NCI-H1105 treated with DMSO at 0.1 percent for 48 hours (cell line): ENCODE measurements around the gene LRP3.
A peak's percentile ranks its signal among the peaks of the same experiment; 100 is the strongest.
"Not testable (repeated sequence)": the region's sequence is repeated elsewhere in the genome, so short reads cannot be mapped to it uniquely, and the experiment has no call there.

Source experiments
- DNase-seq: peaks from one replicate; lab custom pipeline; 2025; lab: John Stamatoyannopoulos, UW

The LRP3 gene, protein sequence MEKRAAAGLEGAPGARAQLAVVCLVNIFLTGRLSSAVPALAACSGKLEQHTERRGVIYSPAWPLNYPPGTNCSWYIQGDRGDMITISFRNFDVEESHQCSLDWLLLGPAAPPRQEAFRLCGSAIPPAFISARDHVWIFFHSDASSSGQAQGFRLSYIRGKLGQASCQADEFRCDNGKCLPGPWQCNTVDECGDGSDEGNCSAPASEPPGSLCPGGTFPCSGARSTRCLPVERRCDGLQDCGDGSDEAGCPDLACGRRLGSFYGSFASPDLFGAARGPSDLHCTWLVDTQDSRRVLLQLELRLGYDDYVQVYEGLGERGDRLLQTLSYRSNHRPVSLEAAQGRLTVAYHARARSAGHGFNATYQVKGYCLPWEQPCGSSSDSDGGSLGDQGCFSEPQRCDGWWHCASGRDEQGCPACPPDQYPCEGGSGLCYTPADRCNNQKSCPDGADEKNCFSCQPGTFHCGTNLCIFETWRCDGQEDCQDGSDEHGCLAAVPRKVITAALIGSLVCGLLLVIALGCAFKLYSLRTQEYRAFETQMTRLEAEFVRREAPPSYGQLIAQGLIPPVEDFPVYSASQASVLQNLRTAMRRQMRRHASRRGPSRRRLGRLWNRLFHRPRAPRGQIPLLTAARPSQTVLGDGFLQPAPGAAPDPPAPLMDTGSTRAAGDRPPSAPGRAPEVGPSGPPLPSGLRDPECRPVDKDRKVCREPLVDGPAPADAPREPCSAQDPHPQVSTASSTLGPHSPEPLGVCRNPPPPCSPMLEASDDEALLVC

DNA sequence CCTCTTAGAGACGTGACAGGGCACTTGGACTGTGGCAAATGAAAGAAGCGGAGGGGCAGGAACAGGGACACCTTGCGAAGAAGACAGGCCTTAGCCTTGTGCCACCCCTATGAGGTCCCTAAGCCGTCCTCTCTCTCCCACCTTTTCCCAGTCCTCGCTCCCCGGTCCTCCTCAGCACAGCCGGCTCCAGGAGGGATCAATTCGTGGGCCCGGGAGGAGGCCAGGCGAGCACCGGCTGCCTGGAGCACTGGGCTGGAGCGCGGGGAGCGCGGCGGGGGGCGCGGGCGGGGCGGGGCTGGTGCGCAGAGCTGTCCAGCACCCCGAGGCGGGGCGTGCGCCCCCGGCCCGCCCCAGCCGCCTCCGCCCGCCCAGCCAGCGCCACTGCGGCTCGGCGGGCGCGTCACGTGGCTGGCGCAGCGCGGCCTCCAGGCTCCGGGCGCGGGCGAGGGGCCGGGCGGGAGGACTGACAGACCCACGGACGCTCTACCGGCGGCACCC is at the start of gene LRP3:
Gene LRP3, plus strand, starts transcription at position 466 of the 498 bp plus-strand sequence. CDS start 456 bp downstream, outside the sequence.
- DNase-seq = peak; percentile 46

DNA sequence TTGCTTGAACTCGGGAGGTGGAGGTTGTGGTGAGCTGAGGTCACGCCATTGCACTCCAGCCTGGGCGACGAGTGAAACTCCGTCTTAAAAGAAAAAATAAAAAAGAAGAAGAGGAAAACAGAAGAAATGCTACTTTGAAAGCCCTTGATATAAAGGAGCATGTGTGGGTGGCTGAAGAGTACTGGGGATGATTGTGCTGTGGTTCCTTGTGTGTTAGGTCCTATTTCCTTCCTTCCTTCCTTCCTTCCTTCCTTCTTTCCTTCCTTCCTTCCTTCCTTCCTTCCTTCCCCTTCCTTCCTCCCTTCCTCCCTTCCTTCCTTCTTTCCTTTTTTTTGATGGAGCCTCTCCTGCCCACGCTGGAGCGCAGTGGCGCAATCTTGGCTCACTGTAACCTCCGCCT is 47.9 kb upstream of the LRP3 start:
- DNase-seq = no peak

DNA sequence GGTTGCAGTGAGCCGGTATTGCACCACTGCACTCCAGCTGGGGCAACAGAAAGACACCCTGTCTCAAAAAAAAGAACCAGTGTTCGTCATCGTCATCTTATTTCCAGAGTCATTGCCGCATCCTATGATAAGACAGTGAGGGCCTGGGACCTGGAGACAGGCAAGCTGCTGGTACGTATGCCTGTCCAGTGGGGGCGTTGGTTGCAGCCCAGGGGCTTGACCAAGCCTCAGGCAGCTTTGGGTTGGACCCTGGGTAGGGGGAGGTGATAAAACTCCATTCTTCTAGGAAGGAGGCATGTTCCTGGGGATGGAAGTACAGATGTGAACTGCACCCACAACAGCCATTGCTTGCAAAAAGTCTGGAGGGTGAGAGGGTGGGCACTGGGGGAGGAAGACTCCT is 46.6 kb upstream of the LRP3 start:
- no peak for DNase-seq

DNA sequence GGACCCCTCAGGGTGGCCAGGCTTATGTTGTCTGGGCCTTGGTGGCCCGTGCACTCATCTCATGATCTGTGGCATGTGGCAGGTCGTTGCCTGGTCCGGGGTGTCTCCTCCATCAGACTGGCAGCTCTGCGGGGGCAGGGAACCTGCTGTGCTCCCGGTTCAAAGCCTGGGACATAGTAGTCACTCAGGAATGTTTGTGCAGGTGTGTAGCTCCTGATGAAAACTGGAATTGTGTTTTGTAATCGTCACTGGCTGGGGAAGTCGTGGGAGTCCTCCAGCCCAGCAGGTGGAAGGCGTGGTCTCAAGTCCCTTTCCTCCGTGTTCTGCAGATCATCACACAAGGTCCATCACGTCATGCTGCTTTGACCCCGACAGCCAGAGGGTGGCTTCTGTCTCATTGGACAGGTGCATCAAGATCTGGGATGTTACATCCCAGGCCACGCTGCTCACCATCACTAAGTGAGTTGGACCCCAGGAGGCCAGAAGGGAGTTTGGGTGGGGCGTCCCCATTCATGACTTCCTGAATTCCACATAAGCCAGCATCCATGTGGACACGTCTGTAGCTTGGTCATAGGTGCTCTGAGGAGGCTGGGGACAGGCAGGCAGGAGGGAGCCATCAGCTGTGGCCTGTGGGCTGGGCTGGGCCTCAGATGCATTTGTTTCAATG is 43.1 kb upstream of the LRP3 start:
- no peak for DNase-seq

DNA sequence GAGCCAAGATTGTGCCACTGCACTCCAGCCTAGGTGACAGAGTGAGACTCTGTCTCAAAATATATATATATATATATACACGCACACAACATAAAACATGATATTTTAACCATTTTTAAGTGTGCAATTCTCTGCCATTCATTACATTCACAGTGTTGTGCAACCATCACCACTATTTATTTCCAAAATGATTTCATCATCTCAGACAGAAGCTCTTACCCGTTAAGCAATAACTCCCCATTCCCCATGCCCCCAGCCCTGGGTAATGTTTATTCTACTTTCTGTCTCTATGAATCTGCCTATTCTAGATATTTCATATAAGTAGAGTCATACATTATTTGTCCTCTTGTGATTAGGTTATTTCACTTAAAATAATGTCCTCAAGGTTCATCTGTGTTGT is 42.0 kb upstream of the LRP3 start:
- no peak for DNase-seq

DNA sequence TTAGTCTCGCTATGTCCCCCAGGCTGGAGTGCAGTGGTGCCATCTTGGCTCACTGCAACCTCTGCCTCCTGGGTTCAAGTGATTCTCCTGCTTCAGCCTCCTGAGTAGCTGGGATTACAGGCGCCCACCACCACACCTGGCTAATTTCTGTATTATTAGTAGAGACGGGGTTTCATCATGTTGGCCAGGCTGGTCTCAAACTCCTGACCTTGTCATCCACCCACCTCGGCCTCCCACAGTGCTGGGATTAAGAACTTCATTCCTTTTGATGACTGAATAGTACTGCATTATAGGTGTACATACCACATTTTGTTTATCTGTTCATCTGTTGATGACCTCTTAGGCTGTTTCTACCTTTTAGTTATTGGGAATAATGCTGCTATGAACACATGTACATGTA is 41.5 kb upstream of the LRP3 start:
- not testable (repeated sequence) for DNase-seq

DNA sequence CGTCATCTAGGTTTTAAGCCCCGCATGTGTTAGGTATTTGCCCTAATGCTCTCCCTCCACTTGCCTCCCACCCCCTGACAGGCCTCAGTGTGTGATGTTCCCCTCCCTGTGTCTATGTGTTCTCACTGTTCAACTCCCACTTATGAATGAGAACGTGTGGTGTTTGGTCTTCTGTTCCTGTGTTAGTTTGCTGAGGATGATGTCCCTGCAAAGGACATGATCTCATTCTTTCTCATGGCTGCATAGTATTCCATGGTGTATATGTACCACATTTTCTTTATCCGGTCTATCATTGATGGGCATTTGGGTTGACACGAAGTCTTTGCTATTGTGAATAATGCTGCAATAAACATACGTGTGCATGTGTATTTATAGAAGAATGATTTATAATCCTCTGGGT is 39.8 kb upstream of the LRP3 start:
- DNase-seq = not testable (repeated sequence)

DNA sequence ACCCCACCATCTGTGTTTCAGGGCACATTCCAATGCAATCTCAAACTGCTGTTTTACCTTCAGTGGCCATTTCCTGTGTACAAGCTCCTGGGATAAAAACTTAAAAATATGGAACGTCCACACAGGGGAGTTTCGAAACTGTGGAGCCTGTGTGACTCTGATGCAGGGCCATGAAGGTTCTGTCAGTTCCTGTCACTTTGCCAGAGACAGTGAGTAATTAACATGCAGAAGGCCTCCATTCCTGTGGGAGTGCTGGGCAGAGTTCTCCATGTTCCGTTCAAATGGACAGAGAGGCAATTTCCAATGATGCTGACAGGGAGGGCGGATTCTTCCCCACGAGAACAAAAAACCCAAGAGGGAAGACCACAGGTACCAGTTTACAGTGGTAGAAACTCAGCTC is 37.8 kb upstream of the LRP3 start:
- no peak for DNase-seq

DNA sequence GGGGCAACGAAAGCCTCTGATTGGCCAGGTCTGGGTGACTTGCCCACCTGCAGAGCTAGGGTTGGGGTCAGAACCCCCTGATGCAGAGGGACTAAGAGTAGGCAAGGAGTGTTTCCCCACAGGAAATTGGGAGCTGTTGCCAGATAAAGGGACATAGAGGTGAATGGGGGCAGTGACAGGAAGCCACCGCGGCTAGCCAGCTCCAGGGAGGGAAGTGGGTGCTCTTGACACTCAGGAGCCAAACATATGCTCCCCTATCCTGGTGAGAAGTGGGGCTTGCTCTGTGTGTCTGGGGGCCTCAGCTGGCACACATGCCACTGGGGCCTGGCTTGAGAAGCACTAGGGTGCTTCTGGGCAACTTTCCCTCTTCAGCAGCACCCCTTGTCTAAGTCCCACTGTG is 36.2 kb upstream of the LRP3 start:
- DNase-seq = no peak

DNA sequence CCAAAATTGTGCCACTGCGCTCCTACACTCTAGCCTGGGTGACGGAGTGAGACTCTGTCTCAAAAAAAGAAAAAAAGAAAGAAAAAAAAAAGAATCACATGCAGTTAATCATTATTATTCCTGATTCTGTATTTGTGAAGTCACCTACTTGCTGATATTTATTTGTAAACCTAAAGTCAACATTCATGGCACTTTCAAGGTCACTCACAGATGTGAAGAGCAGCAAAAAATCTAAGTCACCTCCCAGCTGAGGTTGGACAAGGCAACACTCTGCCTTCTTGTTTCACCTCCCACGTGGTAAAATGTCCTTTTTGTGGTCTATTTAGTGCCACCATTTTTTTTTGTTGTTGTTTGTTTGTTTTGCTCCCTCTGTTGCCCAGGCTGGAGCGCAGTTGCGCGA is 35.8 kb upstream of the LRP3 start:
- no peak for DNase-seq

DNA sequence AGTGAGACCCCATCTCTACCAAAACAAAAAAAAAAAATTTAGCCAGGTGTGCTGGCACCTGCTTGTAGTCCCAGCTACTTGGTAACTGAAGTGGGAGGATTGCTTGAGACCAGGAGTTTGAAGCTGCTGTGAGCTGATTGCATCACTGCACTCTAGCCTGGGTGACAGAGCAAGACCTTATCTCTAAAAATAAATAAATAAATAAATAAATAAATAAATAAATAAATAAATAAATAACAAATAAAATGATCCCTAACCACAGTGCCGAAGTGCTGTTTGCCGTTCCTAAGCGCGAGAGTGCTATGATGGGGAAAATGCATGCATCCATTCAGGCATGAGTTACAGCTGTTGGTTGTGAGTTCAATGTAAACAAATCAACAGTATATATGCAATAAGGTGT is 35.0 kb upstream of the LRP3 start:
- DNase-seq = no peak

DNA sequence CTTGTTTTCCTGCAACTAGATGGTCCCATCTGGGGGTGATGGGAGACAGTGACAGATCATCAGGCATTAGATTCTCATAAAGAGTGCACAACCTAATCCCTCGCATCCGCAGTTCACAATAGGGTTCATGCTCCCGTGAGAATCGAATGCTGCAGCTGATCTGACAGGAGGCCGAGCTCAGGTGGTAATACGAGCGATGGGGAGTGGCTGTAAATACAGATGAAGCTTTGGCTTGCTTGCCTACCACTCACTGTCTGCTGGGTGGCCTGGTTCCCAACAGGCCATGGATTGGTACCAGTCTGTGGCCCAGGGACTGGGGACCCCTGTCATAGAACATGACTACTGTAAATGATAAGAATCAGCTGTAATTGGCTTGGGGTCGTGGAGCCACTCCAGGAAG is 34.2 kb upstream of the LRP3 start:
- DNase-seq = no peak

DNA sequence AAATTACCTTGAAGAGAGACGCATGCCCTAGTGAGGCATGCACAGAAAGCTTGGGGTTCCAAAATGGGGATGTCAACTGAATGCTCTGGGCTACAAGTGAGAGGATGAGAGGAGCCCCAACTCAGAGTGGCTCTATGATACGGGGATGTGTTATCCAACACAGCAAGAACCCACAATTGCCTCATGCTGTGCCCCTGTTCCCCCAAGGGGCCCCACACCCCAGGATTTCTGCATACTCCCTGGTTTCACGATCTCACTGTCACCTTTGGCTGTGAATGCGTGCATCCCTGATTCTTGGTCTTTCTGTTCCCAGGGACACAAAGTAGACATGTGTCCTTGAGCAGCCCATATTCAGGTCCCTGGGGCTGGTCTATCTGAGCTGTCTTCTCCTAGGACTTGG is 32.9 kb upstream of the LRP3 start:
- DNase-seq = no peak

DNA sequence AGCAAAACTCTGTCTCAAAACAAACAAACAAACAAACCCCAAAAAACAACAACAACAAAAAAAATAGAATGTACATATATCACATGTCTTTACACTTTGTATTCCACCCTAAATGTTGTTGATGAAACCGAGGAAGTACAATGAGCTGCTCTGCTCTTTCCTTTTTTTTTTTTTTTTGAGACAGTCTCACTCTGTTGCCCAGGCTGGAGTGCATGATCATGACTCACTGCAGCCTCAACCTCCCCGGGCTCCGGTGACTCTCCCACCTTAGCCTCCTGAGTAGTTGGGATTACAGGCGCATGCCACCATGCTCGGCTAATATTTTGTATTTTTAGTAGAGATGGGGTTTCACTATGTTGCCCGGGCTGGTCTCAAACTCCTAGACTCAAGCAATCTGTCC is 30.6 kb upstream of the LRP3 start:
- DNase-seq = no peak

DNA sequence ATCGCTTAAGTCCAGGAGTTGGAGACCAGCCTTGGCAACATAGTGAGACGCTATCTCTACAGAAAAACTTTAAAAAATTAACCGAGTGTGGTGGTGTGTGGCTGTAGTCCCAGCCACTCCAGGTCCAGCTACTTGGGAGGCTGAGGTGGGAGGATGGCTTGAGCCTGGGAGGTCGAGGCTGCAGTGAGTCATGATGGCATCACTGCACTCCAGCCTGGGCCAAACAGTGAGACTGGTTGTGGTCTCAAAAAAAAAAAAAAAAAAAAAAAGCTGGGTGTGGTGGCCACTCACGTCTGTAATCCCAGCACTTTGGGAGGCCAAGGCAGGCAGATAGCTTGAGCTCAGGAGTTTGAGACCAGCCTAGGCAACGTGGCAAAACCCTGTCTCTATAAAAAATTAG is 28.1 kb upstream of the LRP3 start:
- not testable (repeated sequence) for DNase-seq

DNA sequence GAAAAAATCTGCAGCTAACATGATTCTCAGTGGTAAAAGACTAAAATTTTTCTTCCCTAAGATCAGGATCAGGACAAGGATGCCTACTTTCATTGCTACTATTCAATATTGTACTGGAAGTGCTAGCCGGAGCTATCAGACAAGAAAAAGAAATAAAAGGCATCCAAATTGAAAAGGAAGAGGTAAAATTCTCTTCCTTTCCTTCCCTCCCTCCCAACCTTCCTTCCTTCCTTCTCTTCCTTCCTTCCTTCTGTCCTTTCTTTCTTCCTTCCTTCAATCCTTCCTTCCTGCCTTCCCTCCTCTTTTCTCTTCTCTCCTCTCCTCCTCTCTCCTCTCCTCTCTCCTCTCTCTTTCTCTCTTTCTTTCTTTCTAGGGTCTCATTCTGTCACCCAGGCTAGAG is 26.7 kb upstream of the LRP3 start:
- DNase-seq = no peak

DNA sequence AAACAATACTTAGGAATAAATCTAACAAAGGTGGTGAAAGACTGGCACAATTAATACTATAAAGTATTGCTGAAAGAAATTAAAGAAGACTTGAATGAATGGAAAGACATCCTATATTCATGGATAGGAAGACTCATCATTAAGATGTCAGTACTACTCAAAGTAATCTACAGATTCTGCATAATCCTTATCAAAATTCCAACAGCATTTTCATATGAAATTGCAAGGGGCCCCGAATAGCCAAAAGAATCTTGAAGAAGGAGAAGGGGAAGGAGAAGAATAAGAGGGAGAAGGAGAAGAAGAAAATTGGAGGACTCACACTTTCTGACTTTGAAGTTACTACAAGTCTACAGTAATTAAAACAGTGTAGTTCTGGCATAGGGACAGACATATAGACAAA is 25.6 kb upstream of the LRP3 start:
- no peak for DNase-seq

DNA sequence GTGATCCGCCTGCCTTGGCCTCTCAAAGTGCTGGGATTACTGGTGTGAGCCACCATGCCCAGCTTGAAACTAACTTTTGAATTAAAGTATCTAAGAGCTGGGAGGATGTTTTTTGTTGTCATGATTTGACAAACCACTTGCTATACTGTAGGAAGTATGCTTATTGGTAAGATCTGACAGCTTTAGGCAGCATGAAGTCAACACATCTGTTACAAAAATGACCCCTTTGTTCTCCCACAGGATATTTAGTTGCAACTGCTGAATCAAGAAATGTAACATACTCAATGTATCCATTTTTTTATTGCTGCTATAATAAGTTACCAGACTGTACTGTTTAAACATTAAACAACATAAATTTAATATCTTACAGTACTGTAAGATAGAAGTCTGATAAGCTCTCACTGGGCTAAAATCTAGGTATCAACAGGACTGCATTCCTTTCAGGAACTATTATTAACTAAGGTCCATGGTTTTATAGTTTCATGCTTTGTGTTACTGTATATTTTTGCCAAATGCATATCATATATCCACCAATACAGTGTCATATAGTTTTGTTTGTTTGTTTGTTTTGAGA is 22.8 kb upstream of the LRP3 start:
- DNase-seq = no peak

DNA sequence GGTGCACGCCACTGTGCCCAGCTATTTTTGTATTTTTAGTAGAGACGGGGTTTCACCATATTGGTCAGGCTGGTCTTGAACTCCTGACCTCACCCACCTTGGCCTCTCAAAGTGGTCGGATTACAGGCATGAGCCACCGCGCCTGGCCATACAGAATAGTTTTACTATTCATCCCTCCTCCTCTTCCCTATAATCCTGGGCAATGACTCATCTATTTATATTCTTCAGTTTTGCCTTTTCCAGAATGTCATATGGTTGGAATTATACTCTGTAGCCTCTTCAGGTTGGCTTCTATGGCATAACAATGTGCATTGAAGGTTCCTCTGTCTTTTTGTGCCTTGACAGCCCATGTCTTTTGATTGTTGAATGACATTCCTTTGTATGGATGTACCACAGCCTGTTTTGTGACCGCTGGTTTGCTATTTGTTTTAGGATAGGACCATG is 22.2 kb upstream of the LRP3 start:
- no peak for DNase-seq

DNA sequence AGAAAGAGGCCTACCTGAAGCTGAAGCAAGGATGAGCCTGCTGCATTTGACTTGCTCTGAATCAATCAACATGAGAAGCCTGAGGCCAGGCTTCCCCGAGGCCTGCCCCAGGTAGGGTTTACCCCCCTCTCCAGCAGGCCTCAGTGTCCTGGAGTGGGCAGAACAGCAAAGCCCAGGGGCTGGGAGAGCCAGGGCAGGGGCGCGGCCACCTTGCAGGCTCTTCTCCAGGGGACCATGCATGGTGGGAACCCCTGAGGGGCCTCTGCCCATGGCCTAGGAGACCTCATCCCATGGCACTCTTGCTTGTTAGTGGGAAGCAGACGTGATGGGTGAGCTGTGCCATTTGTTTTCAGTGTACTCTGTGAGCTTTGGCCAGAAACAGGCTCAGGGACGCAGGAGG is 19.9 kb upstream of the LRP3 start:
- DNase-seq = no peak

DNA sequence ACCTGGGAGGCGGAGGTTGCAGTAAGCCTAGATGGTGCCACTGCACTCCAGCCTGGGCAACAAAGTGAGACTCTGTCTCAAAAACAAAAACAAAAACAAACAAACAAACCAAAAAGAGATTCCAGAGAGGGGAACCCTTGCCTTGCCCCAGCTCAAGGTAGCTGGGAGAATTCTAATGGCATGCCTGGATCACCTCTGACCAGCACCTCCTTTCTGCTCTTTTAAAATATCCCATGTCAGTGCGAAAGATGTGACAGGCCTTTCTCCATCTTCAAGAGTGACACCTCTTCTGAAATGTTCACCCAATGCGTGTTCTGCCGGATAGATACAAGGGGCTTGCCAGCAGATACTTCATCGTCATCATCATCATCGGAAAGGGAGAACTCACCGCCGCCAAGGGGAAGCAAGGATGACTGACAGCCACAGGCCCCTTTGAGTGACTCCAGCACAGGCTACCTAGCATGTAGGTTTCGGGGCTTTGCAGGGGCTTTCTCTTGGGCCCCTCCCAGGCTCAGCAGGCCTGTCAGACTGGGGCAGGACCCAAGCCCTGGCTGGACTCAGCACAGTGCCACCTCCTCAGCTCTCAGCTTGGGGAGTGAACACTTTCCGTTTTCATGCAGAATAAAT is 18.9 kb upstream of the LRP3 start:
- no peak for DNase-seq
